SU-DHL-6 (cell line): ENCODE data around the gene AHI1.

Source experiments
- CTCF ChIP-seq: fragments of 200-600 bp; sonication (generic); IDR thresholded peaks from one replicate; pipeline ENCODE4 v1.5.1; 2017; ENCODE audit warnings: antibody characterized with exemption, mild to moderate bottlenecking, low read length, moderate library complexity; ENCODE audit not compliant: insufficient read depth, poor library complexity, severe bottlenecking
- EZH2phosphoT487 ChIP-seq: fragments of 200-600 bp; sonication (generic), shearing (Covaris generic); conservative IDR thresholded peaks from 2 replicates; pipeline ENCODE4 v1.6.1; 2018; ENCODE audit warnings: mild to moderate bottlenecking, antibody characterized with exemption, low read length, moderate library complexity, mixed read lengths

GRCh38 chr6:135499441-135500340, 2.2 kb upstream of the AHI1 start:
- no peak for TF ChIP-seq CTCF
- TF ChIP-seq EZH2phosphoT487: no peak
